NCI-H128 (cell line): ENCODE measurements around the gene HMGN3.

Experiments
- DNase-seq: peaks from one replicate; lab custom pipeline; 2025; ENCODE audit not compliant: unreplicated experiment; lab: John Stamatoyannopoulos, UW

HMGN3 gene

GRCh38 chr6:79233611-79234149, 802 bp downstream of the HMGN3 start:
- peak; percentile 41 for DNase-seq

GRCh38 chr6:79232696-79233462, 1.6 kb downstream of the HMGN3 start:
- DNase-seq: no peak

GRCh38 chr6:79231666-79232065, 2.8 kb downstream of the HMGN3 start:
- no peak for DNase-seq

- no peak for DNase-seq
Measured at GRCh38 chr6:79231101-79231500, 3.4 kb downstream of the HMGN3 start.

GRCh38 chr6:79230149-79230548, 4.3 kb downstream of the HMGN3 start:
- no peak for DNase-seq

GRCh38 chr6:79227445-79227844, 7.0 kb downstream of the HMGN3 start:
- DNase-seq: no peak

GRCh38 chr6:79226660-79227059, 7.8 kb downstream of the HMGN3 start:
- no peak for DNase-seq

- DNase-seq: no peak
Measured at GRCh38 chr6:79225717-79226599, 8.5 kb downstream of the HMGN3 start.

- DNase-seq: no peak
Measured at GRCh38 chr6:79223611-79224404, 10.7 kb downstream of the HMGN3 start.

GRCh38 chr6:79215213-79215824, 19.2 kb downstream of the HMGN3 start:
- no peak for DNase-seq

- DNase-seq: no peak
Measured at GRCh38 chr6:79212859-79213258, 21.6 kb downstream of the HMGN3 start.

GRCh38 chr6:79208816-79209215, 25.7 kb downstream of the HMGN3 start:
- no peak for DNase-seq

- DNase-seq: no peak
Measured at GRCh38 chr6:79203753-79204253, 30.7 kb downstream of the HMGN3 start.

- DNase-seq: no peak
Measured at GRCh38 chr6:79202556-79202955, 31.9 kb downstream of the HMGN3 start.

- DNase-seq: no peak
Measured at GRCh38 chr6:79201983-79202382, 32.5 kb downstream of the HMGN3 start.

- DNase-seq: no peak
Measured at GRCh38 chr6:79201143-79201542, 33.3 kb downstream of the HMGN3 start.

GRCh38 chr6:79196912-79197311, 37.6 kb downstream of the HMGN3 start:
- no peak for DNase-seq

GRCh38 chr6:79193971-79194370, 40.5 kb downstream of the HMGN3 start:
- DNase-seq: no peak

GRCh38 chr6:79189760-79190350, 44.6 kb downstream of the HMGN3 start:
- DNase-seq: no peak

GRCh38 chr6:79188885-79189480, 45.5 kb downstream of the HMGN3 start:
- DNase-seq: no peak
